GM18870 (cell line): ENCODE results near the gene MRPL2.
"Not testable (repeated sequence)": the region's sequence is repeated elsewhere in the genome, so short reads cannot be mapped to it uniquely, and the experiment has no call there.

Experiments
- ATAC-seq: cut with Tn5 transposase; IDR thresholded peaks from one replicate; pipeline ENCODE4 v1.9.1; 2021; ENCODE audit warnings: moderate library complexity; ENCODE audit not compliant: unreplicated experiment

Gene MRPL2

GRCh38 chr6:43082806-43083655 lies 23.8 kb upstream of the MRPL2 start:
- no peak for ATAC-seq

GRCh38 chr6:43081922-43082321 lies 22.7 kb upstream of the MRPL2 start:
- not testable (repeated sequence) for ATAC-seq

DNA sequence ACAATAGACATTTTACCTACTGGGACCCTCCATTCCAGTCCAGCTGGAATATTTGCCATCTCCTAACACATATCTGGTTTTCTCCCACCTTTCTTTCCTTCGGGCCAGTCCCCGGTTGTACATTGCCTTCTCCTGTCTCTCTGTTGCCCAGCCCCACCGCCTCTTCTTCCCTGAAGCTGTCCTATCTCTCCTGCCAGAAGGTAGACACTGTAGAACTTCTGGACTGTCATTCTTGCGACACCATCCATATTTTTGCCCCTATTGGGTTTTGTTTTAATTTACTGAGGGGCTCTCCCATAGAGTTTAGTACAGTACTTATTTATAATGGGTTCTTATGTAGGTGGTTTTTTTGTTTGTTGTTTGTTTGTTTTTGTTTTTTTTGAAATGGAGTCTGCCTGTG lies 21.8 kb upstream of the MRPL2 start:
- no peak for ATAC-seq

GRCh38 chr6:43078691-43079090 lies 19.5 kb upstream of the MRPL2 start:
- ATAC-seq: no peak

DNA sequence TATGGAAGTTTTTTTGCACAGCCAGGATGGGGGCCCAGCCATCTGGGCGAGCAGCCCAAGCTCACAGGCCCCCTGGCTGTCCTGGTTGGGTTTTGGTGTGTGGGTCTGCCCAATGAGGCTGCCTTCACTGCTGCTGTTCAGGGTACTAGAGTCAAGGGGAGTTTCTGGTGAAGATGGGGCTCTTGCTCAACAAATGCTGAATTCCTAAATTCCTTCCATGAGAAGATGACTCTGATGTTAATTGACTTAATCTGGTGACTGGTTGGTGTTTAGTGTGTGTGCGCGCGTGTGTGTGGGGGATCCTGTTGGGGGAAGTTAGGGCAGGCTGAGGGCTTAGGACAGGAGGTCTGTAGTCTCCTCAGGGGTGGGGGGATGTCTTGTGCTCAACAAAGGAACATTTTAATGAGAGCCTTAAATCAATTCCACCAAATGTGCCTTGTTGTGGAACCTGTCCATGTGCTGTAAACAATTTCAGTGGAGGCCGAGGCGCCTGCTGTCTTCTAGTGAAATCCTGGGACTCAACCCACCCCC lies 18.8 kb upstream of the MRPL2 start:
- ATAC-seq: no peak

DNA sequence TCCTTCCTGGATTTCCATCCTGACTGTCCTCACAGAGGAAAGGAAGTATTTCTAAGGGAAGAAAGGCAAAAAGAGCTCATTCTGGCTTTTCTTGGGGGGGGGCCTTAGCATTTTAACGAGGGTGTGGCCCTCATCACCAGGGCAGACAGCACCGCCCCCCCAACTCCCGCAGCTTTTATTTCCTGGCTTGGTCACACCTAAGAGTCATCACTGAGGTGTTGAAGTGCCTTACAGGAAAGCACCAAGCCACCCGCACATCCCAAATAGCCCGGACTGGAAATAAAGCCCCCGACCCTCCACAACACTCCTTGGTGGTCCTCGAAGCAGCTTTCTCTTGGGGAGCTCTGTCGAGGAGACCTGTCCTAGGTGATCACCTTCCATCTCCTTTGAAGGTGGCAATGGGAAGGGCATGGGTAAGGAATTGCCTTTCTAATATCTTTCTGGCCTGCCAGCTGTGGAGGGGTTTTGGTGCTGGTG lies 18.1 kb upstream of the MRPL2 start:
- no peak for ATAC-seq

- ATAC-seq: no peak
These were observed 17.5 kb upstream of the MRPL2 start for GRCh38 chr6:43076464-43077332.

- ATAC-seq: no peak
These were observed 16.6 kb upstream of the MRPL2 start, which contains the start of gene PTK7 for GRCh38 chr6:43075670-43076463. PTK7 (plus strand) TSS chr6:43076314; CDS start chr6:43076489, 175 bp downstream.

GRCh38 chr6:43074847-43075669 lies 15.8 kb upstream of the MRPL2 start:
- ATAC-seq: no peak

DNA sequence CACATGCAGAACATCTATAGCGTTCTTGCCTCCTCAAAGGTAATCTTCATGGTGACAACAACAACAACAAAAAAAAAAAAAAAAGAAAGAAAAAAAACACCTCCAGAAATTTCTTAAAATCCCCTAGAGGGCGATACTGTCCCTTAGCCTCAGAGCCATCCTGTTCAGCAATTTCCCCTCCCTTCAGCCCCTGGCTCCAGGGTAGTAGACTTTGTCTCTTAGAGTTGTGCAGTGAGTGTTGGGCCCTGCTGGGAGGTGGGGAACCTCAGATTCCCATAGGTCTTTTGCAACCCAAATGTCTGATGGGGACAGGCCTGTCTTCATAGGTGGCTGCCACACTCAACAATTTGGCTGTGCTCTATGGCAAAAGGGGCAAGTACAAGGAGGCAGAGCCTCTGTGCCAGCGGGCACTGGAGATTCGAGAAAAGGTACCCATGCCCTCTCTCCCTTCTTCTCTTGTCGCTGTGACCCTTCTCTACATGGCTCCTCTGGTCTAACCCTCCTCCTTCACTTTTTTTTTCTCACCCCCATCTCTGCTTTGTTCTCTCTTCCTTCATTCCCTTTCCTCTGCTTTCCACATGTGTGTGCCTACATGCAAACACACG lies 10.9 kb upstream of the MRPL2 start:
- no peak for ATAC-seq

DNA sequence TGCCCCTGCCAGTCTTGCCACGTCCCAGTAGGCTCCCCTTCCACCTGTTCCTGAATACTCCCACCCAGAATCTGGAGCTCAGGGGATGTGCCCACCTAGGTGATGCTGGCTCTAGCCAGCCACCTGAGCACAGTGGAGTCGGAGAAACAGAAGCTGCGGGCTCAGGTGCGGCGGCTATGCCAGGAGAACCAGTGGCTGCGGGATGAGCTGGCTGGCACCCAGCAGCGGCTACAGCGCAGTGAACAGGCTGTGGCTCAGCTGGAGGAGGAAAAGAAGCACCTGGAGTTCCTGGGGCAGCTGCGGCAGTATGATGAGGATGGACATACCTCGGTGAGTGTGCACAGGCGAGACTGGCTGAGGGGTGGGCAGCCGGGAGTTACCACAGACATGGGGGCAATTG lies 3.6 kb upstream of the MRPL2 start:
- ATAC-seq: no peak

DNA sequence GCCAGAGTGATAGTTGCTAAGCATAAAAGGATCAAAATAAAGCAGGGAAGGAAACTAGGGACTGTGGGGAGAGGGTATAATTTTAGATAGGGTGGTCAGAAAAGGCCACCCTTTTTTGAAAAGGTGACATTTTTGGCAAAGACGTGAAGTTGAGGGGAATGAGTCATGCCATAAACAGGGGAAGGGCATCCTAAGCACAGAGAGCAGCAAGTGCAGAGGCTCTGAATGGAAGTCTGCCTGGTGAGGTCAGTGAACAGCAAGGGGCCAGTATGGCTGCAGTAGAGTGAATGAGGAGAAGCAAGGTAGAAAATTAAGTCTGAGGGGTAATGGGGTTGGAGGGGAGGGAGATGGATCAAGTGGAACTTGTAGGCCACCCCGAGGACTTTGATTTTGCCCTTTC lies 2.6 kb upstream of the MRPL2 start:
- ATAC-seq: no peak

DNA sequence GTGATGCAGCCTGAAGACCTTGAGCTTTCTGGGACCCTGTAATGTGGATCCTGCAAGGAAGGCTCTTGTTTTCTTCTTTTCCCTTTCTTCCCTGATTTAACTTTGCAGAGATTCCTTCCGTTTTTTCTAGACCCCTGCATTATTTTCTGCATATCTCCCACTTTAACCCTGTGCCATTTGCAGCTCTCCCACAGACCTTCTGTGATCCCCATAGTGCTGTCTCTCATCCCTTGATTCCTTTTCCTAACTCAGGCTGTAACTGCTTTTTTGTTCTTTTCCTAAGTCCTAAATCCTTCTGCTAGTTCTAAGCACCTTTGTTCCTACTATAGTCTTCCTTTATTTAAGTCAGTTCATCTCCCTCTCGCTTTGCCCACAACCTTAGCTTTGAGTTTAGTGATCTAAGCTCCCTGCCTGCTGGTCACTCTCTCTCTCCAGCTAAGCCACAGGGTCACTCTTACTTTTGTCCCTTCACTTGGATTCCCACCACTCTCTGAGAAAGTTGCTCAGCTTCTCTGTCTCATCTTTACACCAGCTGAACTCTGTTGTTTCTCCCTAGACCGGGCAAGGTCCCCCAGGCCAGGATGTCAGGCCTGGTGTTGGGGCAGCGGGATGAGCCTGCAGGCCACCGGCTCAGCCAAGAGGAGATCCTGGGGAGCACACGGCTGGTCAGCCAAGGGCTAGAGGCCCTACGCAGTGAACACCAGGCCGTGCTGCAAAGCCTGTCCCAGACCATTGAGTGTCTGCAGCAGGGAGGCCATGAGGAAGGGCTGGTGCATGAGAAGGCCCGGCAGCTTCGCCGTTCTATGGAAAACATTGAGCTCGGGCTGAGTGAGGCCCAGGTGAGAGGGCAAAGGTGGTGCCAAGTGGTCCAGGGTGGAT lies 1.8 kb upstream of the MRPL2 start:
- ATAC-seq: no peak

DNA sequence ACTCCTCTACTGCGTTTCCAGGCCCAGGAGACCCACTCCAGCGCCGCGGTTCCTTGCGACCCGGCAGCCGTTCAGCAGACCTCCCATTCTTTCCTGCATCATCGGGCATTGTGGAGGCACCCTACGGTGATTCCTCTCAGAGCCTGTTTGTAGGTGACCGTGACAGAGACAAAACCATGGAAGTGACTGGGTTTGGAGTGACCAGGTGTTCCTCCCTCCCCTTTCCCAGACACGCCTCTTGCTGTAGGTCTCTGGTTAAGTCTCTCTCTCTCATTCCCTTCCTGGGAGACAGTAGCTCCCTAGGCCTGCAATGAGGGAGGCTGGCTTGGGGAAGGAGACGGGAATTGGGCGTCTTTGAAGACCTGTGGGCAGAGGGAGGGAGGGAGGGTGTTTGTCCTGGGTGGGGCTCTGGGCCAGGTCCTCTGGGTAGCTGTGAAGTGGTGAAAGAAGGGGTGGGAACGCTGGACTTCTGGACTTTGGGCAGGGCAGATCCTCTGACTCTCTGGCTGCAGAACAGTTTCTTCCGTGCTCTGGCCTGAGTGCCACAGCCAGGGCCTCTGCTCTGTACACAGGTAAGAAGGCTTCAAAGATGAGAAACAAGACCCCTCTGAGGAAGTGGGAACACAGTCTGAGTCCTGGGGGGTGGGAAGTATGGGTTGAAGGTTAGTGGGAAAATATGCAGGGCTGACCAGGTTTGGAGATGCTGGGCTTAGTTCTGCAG lies 960 bp upstream of the MRPL2 start:
- ATAC-seq: no peak

DNA sequence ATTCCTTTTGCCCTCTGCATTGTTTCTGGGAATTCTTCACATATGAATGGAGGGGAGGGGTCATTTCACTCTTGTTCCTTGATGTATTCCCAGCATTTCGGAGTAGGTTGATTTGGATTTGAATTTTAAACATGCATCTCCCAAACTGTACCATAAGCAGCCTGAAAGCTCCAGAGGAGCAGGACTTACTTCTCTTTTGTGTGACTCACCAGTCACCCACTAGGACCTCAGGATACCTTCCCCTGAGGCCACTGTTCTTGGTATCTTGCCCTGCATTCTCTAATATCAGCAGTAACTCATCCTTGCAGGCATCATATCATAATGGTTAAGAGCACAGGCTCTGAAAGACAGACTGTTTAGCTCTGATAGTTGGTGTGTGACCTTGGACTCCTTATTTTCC lies 703 bp downstream of the MRPL2 start:
- ATAC-seq: no peak

GRCh38 chr6:43055966-43056365 lies 3.3 kb downstream of the MRPL2 start:
- ATAC-seq: no peak

- no peak for ATAC-seq
These were observed 4.9 kb downstream of the MRPL2 start for GRCh38 chr6:43054206-43054943.
